HepG2 (cell line): ENCODE results near the gene NMNAT3. TPM values are rescaled to one million over a fixed set of nuclear protein-coding genes. Genes with fewer than 3 reads are reported as not detected.

Experiments
- SP1 ChIP-seq, 2 experiments: fragments of 450-650 bp in 1 of 2; sonication (generic) in 1 of 2; formaldehyde crosslinking in 1 of 2; IDR thresholded peaks; 2 replicates each; pipeline versions ENCODE4 v1.4.0 to v1.6.1; 2016 to 2020; ENCODE audit warnings: missing genetic modification reagents in 1 of 2
- ZBTB7A ChIP-seq: sonication (generic); formaldehyde crosslinking; IDR thresholded peaks from 2 replicates; pipeline ENCODE4 v1.8.0; 2022; ENCODE audit warnings: mild to moderate bottlenecking, missing genetic modification reagents
- ZNF331 ChIP-seq: sonication (generic); formaldehyde crosslinking; IDR thresholded peaks from 2 replicates; pipeline ENCODE4 v1.4.0; 2020; ENCODE audit warnings: missing genetic modification reagents
- ZNF850 ChIP-seq: sonication (generic); formaldehyde crosslinking; conservative IDR thresholded peaks from 2 replicates; pipeline ENCODE4 v1.9.0; 2021; ENCODE audit warnings: mild to moderate bottlenecking, missing genetic modification reagents
- ZSCAN31 ChIP-seq: sonication (generic); formaldehyde crosslinking; IDR thresholded peaks from 2 replicates; pipeline ENCODE4 v1.5.0; 2020; ENCODE audit warnings: low read depth, mild to moderate bottlenecking, missing genetic modification reagents
- polyA plus RNA-seq, 8 experiments: library from polyadenylated mRNA; depleted of rRNA in 3 of 8; stranded (reverse) in 7 of 8; unstranded in 1 of 8; fragments of >200 nt; fragmentation: Illumina TruSeq in 4 of 8; extraction: Trizol in 4 of 8; gene quantifications; 2 replicates each; pipeline versions ENCODE4 v1.2.1 to v1.2.3, GENCODE V29; 2011 to 2016; ENCODE audit warnings: low read depth in 4 of 8, missing spikeins in 1 of 8, mixed read lengths in 1 of 8; ENCODE audit not compliant: insufficient read depth in 1 of 8
- total RNA-seq, 5 experiments: library from RNA; depleted of rRNA; stranded (reverse); fragments of >200 nt; fragmentation: Illumina TruSeq; extraction: Trizol; gene quantifications; 2 replicates each; pipeline ENCODE4 v1.2.3, GENCODE V29; 2016; ENCODE audit warnings: low read depth in 1 of 5
- TF ChIP-seq, protein P1 (sequence below): IDR thresholded peaks from 2 replicates; pipeline ENCODE4 v1.6.1; 2016; ENCODE audit warnings: mild to moderate bottlenecking
- TF ChIP-seq, protein P2 (sequence below): sonication (generic); formaldehyde crosslinking; IDR thresholded peaks from 2 replicates; pipeline ENCODE4 v1.4.0; 2020; ENCODE audit warnings: missing genetic modification reagents
- TF ChIP-seq, protein P3 (sequence below): sonication (generic); formaldehyde crosslinking; IDR thresholded peaks from 2 replicates; pipeline ENCODE4 v1.5.0; 2020; ENCODE audit warnings: missing genetic modification reagents
- TF ChIP-seq, protein P4 (sequence below): sonication (generic); formaldehyde crosslinking; IDR thresholded peaks from 2 replicates; pipeline ENCODE4 v1.8.1; 2023; ENCODE audit warnings: mild to moderate bottlenecking, missing genetic modification reagents
- TF ChIP-seq, protein P5 (sequence below): sonication (generic); formaldehyde crosslinking; IDR thresholded peaks from 2 replicates; pipeline ENCODE4 v1.4.0; 2020; ENCODE audit warnings: missing genetic modification reagents
- TF ChIP-seq, protein P6 (sequence below): sonication (generic); formaldehyde crosslinking; conservative IDR thresholded peaks from 2 replicates; pipeline ENCODE4 v1.4.0; 2020; ENCODE audit warnings: mild to moderate bottlenecking, missing genetic modification reagents, moderate library complexity
- TF ChIP-seq, protein P7 (sequence below): sonication (generic); formaldehyde crosslinking; IDR thresholded peaks from 2 replicates; pipeline ENCODE4 v1.4.0; 2020; ENCODE audit warnings: missing genetic modification reagents, borderline replicate concordance

The NMNAT3 gene
- total and polyA plus RNA-seq, 2 of the 13 experiments (the other 11 are each of a cell fraction or from before 2014, with no cell fraction given): 6.1 to 7.0 TPM

DNA sequence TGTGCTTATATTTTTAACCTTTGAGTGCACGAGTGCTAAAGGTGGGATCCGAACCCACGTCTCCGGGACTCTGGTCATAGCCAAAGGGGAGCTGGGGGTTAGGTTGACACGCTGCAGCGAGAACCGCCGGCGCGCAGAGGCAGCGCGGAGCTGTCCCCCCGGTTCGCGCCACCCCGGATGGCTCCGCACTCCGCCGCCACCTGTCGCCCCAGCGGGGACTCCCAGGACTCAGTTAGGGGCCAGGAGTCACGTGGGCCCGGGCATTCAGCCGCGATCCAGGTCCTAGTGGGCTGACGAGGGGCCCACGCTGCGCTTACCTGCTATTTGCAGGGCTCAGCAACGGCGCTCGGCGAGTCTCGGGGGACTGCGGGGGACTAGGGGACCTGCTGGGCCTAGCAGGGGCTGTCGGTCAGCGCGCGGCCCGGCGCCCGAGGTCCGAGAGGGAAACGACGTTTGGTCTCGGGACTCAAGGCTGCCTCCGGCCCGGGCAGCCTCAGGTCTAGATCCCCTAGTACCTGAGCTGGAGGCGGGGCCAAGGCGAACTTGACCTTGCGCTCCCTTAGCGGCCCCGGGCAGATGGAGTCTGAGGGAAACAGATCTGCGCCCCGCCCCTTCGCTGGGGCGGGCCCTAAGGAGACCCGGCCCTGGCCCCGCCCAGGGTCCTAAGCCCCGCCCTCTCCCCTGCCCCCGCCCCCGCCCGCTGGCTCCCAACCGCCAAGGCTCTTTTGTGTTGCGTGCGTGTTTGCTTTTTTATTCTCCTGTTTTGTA, at the start of gene NMNAT3 (continued):
- TF ChIP-seq ZNF850 (CRISPR knock-in tag) (no peak), ZNF331 (CRISPR knock-in tag) (0 out of 2 replicates have a peak, but pooled peaks have one; percentile 29), SP1 (IDR thresholded peaks at IDR 0.05) (no peak), SP1 (CRISPR knock-in tag; IDR thresholded peaks at IDR 0.05) (peak; percentile 40; the same call in 1 of the 2 replicates), ZSCAN31 (peak; percentile 37; the same call in 1 of the 2 replicates), ZBTB7A (CRISPR knock-in tag) (0 out of 2 replicates have a peak, but pooled peaks have one; percentile 44)
- TF ChIP-seq, protein P1, sequence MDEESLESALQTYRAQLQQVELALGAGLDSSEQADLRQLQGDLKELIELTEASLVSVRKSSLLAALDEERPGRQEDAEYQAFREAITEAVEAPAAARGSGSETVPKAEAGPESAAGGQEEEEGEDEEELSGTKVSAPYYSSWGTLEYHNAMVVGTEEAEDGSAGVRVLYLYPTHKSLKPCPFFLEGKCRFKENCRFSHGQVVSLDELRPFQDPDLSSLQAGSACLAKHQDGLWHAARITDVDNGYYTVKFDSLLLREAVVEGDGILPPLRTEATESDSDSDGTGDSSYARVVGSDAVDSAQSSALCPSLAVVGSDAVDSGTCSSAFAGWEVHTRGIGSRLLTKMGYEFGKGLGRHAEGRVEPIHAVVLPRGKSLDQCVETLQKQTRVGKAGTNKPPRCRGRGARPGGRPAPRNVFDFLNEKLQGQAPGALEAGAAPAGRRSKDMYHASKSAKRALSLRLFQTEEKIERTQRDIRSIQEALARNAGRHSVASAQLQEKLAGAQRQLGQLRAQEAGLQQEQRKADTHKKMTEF (CRISPR knock-in tag): peak; percentile 50; the same call in 1 of the 2 replicates
- TF ChIP-seq, protein P2, sequence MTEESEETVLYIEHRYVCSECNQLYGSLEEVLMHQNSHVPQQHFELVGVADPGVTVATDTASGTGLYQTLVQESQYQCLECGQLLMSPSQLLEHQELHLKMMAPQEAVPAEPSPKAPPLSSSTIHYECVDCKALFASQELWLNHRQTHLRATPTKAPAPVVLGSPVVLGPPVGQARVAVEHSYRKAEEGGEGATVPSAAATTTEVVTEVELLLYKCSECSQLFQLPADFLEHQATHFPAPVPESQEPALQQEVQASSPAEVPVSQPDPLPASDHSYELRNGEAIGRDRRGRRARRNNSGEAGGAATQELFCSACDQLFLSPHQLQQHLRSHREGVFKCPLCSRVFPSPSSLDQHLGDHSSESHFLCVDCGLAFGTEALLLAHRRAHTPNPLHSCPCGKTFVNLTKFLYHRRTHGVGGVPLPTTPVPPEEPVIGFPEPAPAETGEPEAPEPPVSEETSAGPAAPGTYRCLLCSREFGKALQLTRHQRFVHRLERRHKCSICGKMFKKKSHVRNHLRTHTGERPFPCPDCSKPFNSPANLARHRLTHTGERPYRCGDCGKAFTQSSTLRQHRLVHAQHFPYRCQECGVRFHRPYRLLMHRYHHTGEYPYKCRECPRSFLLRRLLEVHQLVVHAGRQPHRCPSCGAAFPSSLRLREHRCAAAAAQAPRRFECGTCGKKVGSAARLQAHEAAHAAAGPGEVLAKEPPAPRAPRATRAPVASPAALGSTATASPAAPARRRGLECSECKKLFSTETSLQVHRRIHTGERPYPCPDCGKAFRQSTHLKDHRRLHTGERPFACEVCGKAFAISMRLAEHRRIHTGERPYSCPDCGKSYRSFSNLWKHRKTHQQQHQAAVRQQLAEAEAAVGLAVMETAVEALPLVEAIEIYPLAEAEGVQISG (CRISPR knock-in tag): 0 out of 2 replicates have a peak, but pooled peaks have one; percentile 47
- TF ChIP-seq, protein P3, sequence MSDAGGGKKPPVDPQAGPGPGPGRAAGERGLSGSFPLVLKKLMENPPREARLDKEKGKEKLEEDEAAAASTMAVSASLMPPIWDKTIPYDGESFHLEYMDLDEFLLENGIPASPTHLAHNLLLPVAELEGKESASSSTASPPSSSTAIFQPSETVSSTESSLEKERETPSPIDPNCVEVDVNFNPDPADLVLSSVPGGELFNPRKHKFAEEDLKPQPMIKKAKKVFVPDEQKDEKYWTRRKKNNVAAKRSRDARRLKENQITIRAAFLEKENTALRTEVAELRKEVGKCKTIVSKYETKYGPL: no peak
- TF ChIP-seq, protein P4, sequence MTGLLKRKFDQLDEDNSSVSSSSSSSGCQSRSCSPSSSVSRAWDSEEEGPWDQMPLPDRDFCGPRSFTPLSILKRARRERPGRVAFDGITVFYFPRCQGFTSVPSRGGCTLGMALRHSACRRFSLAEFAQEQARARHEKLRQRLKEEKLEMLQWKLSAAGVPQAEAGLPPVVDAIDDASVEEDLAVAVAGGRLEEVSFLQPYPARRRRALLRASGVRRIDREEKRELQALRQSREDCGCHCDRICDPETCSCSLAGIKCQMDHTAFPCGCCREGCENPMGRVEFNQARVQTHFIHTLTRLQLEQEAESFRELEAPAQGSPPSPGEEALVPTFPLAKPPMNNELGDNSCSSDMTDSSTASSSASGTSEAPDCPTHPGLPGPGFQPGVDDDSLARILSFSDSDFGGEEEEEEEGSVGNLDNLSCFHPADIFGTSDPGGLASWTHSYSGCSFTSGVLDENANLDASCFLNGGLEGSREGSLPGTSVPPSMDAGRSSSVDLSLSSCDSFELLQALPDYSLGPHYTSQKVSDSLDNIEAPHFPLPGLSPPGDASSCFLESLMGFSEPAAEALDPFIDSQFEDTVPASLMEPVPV: peak; percentile 77; the same call in 1 of the 2 replicates
- TF ChIP-seq, protein P5, sequence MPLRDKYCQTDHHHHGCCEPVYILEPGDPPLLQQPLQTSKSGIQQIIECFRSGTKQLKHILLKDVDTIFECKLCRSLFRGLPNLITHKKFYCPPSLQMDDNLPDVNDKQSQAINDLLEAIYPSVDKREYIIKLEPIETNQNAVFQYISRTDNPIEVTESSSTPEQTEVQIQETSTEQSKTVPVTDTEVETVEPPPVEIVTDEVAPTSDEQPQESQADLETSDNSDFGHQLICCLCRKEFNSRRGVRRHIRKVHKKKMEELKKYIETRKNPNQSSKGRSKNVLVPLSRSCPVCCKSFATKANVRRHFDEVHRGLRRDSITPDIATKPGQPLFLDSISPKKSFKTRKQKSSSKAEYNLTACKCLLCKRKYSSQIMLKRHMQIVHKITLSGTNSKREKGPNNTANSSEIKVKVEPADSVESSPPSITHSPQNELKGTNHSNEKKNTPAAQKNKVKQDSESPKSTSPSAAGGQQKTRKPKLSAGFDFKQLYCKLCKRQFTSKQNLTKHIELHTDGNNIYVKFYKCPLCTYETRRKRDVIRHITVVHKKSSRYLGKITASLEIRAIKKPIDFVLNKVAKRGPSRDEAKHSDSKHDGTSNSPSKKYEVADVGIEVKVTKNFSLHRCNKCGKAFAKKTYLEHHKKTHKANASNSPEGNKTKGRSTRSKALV (CRISPR knock-in tag): peak; percentile 56
- TF ChIP-seq, protein P6, sequence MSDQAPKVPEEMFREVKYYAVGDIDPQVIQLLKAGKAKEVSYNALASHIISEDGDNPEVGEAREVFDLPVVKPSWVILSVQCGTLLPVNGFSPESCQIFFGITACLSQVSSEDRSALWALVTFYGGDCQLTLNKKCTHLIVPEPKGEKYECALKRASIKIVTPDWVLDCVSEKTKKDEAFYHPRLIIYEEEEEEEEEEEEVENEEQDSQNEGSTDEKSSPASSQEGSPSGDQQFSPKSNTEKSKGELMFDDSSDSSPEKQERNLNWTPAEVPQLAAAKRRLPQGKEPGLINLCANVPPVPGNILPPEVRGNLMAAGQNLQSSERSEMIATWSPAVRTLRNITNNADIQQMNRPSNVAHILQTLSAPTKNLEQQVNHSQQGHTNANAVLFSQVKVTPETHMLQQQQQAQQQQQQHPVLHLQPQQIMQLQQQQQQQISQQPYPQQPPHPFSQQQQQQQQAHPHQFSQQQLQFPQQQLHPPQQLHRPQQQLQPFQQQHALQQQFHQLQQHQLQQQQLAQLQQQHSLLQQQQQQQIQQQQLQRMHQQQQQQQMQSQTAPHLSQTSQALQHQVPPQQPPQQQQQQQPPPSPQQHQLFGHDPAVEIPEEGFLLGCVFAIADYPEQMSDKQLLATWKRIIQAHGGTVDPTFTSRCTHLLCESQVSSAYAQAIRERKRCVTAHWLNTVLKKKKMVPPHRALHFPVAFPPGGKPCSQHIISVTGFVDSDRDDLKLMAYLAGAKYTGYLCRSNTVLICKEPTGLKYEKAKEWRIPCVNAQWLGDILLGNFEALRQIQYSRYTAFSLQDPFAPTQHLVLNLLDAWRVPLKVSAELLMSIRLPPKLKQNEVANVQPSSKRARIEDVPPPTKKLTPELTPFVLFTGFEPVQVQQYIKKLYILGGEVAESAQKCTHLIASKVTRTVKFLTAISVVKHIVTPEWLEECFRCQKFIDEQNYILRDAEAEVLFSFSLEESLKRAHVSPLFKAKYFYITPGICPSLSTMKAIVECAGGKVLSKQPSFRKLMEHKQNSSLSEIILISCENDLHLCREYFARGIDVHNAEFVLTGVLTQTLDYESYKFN (CRISPR knock-in tag): peak; percentile 28; the same call in 1 of the 2 replicates
- TF ChIP-seq, protein P7, sequence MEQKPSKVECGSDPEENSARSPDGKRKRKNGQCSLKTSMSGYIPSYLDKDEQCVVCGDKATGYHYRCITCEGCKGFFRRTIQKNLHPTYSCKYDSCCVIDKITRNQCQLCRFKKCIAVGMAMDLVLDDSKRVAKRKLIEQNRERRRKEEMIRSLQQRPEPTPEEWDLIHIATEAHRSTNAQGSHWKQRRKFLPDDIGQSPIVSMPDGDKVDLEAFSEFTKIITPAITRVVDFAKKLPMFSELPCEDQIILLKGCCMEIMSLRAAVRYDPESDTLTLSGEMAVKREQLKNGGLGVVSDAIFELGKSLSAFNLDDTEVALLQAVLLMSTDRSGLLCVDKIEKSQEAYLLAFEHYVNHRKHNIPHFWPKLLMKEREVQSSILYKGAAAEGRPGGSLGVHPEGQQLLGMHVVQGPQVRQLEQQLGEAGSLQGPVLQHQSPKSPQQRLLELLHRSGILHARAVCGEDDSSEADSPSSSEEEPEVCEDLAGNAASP (CRISPR knock-in tag): no peak
